ENCODE data around the gene TLE5.

- TF ChIP-seq CTCF (IDR thresholded peaks at IDR 0.05; ENCODE audit: insufficient read depth, low read length, poor library complexity, severe bottlenecking): no peak
- TF ChIP-seq EZH2phosphoT487 (conservative IDR thresholded peaks at IDR 0.05; ENCODE audit: low read length): no peak
These were observed 49.0 kb downstream of the TLE5 start for GRCh38 chr19:3013263-3013725.

All from SU-DHL-6 (cell line).